GM23338 (cell line): ENCODE results near the gene GARS1. TPM values are rescaled to one million over a fixed set of nuclear protein-coding genes. Genes with fewer than 3 reads are reported as not detected.

Experiments used
- ATAC-seq: fragments of 200-7000 bp; cut with Tn5 transposase; 3 replicates; pipeline ENCODE4 v1.9.1; 2020
- DNase-seq: peaks from one replicate; pipeline ENCODE4 v3.0.0-alpha.2; 2015; ENCODE audit warnings: low spot score
- H2AFZ ChIP-seq: fragments of 200-600 bp; sonication (generic); 2 replicates; pipeline ENCODE4 v1.8.0; 2016; ENCODE audit warnings: antibody characterized with exemption, mild to moderate bottlenecking, moderate library complexity
- H3F3A ChIP-seq: fragments of 200-600 bp; sonication (generic); replicated peaks from 2 replicates; pipeline ENCODE4 v1.8.0; 2017; ENCODE audit warnings: antibody characterized with exemption, mixed run types, low read depth
- H3K27ac ChIP-seq: fragments of 200-600 bp; sonication (generic); 2 replicates; pipeline ENCODE4 v1.6.1; 2016; ENCODE audit warnings: low read depth
- H3K27me3 ChIP-seq: fragments of 200-600 bp; sonication (generic); 2 replicates; pipeline ENCODE4 v1.8.0; 2016; ENCODE audit warnings: mild to moderate bottlenecking, mixed run types, moderate library complexity; ENCODE audit not compliant: insufficient read depth
- H3K36me3 ChIP-seq: fragments of 200-600 bp; sonication (generic); 2 replicates; pipeline ENCODE4 v1.8.0; 2016; ENCODE audit warnings: mild to moderate bottlenecking; ENCODE audit not compliant: insufficient read depth
- H3K4me1 ChIP-seq: fragments of 200-600 bp; sonication (generic); 2 replicates; pipeline ENCODE4 v1.8.0; 2016; ENCODE audit warnings: mild to moderate bottlenecking, moderate library complexity; ENCODE audit not compliant: insufficient read depth
- H3K4me2 ChIP-seq: fragments of 200-600 bp; sonication (generic); 2 replicates; pipeline ENCODE4 v1.7.1; 2017; ENCODE audit warnings: mixed run types
- H3K4me3 ChIP-seq: fragments of 200-600 bp; sonication (generic); 2 replicates; pipeline ENCODE4 v1.6.1; 2016; ENCODE audit warnings: mixed run types
- H3K79me2 ChIP-seq: fragments of 200-600 bp; sonication (generic); replicated peaks from 2 replicates; pipeline ENCODE4 v1.8.0; 2017; ENCODE audit warnings: mild to moderate bottlenecking; ENCODE audit not compliant: insufficient read depth
- H3K9me2 ChIP-seq: fragments of 200-600 bp; sonication (generic); 2 replicates; pipeline ENCODE4 v1.8.0; 2017; ENCODE audit not compliant: insufficient read depth
- H4K20me1 ChIP-seq: fragments of 200-600 bp; sonication (generic); replicated peaks from 2 replicates; pipeline ENCODE4 v1.8.0; 2017; ENCODE audit warnings: mild to moderate bottlenecking; ENCODE audit not compliant: insufficient read depth
- H3K27ac Mint-ChIP-seq: 2 replicates; pipeline ENCODE4 v1.8.0; 2020; ENCODE audit warnings: inconsistent platforms, mild to moderate bottlenecking, moderate library complexity, mixed read lengths
- H3K27me3 Mint-ChIP-seq: 3 replicates; pipeline ENCODE4 v1.8.0; 2022; ENCODE audit warnings: low read depth, mild to moderate bottlenecking, moderate library complexity, mixed read lengths, inconsistent platforms; ENCODE audit not compliant: insufficient read depth, poor library complexity
- H3K36me3 Mint-ChIP-seq: 3 replicates; pipeline ENCODE4 v1.8.0; 2021; ENCODE audit warnings: low read depth, mild to moderate bottlenecking, inconsistent platforms, moderate library complexity, mixed read lengths
- H3K4me1 Mint-ChIP-seq: 3 replicates; pipeline ENCODE4 v1.8.0; 2020; ENCODE audit warnings: mild to moderate bottlenecking, inconsistent platforms, mixed read lengths
- H3K4me3 Mint-ChIP-seq: 3 replicates; pipeline ENCODE4 v1.8.0; 2021; ENCODE audit warnings: moderate library complexity, mild to moderate bottlenecking, inconsistent platforms, mixed read lengths
- H3K9me3 Mint-ChIP-seq: 3 replicates; pipeline ENCODE4 v1.8.0; 2020; ENCODE audit warnings: moderate library complexity, mild to moderate bottlenecking, inconsistent platforms, mixed read lengths
- CREB1 ChIP-seq: fragments of 250-450 bp; sonication (Bioruptor Pico); IDR thresholded peaks from 2 replicates; pipeline ENCODE4 v1.5.0; 2020; ENCODE audit warnings: low read depth, mild to moderate bottlenecking, moderate library complexity
- EZH2 ChIP-seq: fragments of 200-600 bp; sonication (generic); IDR thresholded peaks from one replicate; pipeline ENCODE4 v1.8.0; 2017; ENCODE audit warnings: antibody characterized with exemption, mild to moderate bottlenecking, low read depth; ENCODE audit not compliant: unreplicated experiment
- EZH2phosphoT487 ChIP-seq: fragments of 200-600 bp; sonication (generic); IDR thresholded peaks from one replicate; pipeline ENCODE4 v1.8.1; 2018; ENCODE audit warnings: antibody characterized with exemption; ENCODE audit not compliant: unreplicated experiment
- JUNB ChIP-seq: IDR thresholded peaks from one replicate; pipeline ENCODE4 v1.6.1; 2016; ENCODE audit warnings: antibody characterized with exemption; ENCODE audit not compliant: unreplicated experiment
- NANOG ChIP-seq: IDR thresholded peaks from 2 replicates; pipeline ENCODE4 v1.6.1; 2016; ENCODE audit warnings: antibody characterized with exemption, borderline replicate concordance
- POLR2AphosphoS5 ChIP-seq: IDR thresholded peaks from 2 replicates; pipeline ENCODE4 v1.6.1; 2016; ENCODE audit warnings: antibody characterized with exemption, low read depth
- STAT1 ChIP-seq: IDR thresholded peaks from one replicate; pipeline ENCODE4 v1.6.1; 2016; ENCODE audit warnings: antibody characterized with exemption; ENCODE audit not compliant: unreplicated experiment
- ZNF114 ChIP-seq: fragments of 250-450 bp; sonication (Bioruptor Pico); IDR thresholded peaks from 2 replicates; pipeline ENCODE4 v1.5.0; 2020; ENCODE audit warnings: mild to moderate bottlenecking, moderate library complexity
- ZNF331 ChIP-seq: fragments of 250-450 bp; sonication (Bioruptor Pico); IDR thresholded peaks from 2 replicates; pipeline ENCODE4 v1.5.0; 2020; ENCODE audit warnings: low read depth, mild to moderate bottlenecking, moderate library complexity
- polyA plus RNA-seq: library from polyadenylated mRNA; unstranded; fragments of >200 nt; fragmentation: Nextera tagmentation; extraction: Ambion mirVana; gene quantifications from 2 replicates; pipeline ENCODE4 v1.2.1, GENCODE V29; 2016
- total RNA-seq: library from RNA; depleted of rRNA; stranded (reverse); fragments of >200 nt; shearing (Covaris generic); gene quantifications from 2 replicates; pipeline ENCODE4 v1.2.3, GENCODE V29; 2014
- TF ChIP-seq, protein P1 (sequence below): IDR thresholded peaks from 2 replicates; pipeline ENCODE4 v1.6.1; 2016; ENCODE audit warnings: antibody characterized with exemption
- TF ChIP-seq, protein P2 (sequence below), 2 experiments: fragments of 200-600 bp in 1 of 2; sonication (generic) in 1 of 2; conservative IDR thresholded peaks; 2 replicates each; pipeline versions ENCODE4 v1.5.1 to v1.6.1; 2016 to 2017; ENCODE audit warnings: antibody characterized with exemption in 2 of 2, low read depth in 2 of 2, mild to moderate bottlenecking in 2 of 2, moderate library complexity in 1 of 2
- TF ChIP-seq, protein P3 (sequence below): fragments of 250-450 bp; sonication (Bioruptor Pico); IDR thresholded peaks from 2 replicates; pipeline ENCODE4 v1.5.0; 2020; ENCODE audit warnings: mild to moderate bottlenecking, moderate library complexity

GARS1 gene
- total and polyA plus RNA-seq, 2 experiments from 2014 or later: 207 to 241 TPM

DNA sequence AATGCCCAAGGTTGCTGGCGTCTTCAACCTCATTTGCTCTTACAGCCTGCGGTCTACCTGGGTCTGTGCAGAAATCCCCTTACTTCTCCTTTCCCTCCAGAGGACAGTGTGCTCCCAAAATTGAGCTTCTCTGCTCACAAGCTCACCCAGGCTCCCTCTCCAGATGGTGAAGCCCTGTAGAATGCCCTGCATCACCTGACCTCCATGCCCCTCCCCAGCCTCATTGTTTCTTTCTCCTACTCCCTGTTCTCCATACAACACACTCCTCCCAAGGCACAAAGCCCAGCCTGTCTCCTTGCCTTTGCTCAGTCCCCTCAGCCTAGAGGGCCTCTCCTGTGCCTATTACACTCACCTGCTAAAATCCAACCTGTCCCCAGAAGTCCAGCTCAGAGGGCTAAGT, 84.1 kb downstream of the GARS1 start:
- H3K27ac ChIP-seq: no peak overlapping the region
- H3K4me3 ChIP-seq: no peak overlapping the region
- no peak overlapping the region for H3K4me2 ChIP-seq
- Mint-ChIP-seq H3K36me3 (no peaks in the 10 kb centered on the region; the same call in 2 of the 3 replicates), H3K4me1 (peaks cover 36% of the 10 kb centered on the region), H3K9me3 (no peaks in the 10 kb centered on the region), H3K4me3 (no peak overlapping the region), H3K27me3 (peaks cover 30% of the 10 kb centered on the region), H3K27ac (no peak overlapping the region)
- no peaks in the 10 kb centered on the region for H3K79me2 ChIP-seq
- H3F3A ChIP-seq: no peaks in the 10 kb centered on the region
- H3K9me2 ChIP-seq: no peaks in the 10 kb centered on the region
- no peaks in the 10 kb centered on the region for H4K20me1 ChIP-seq
- TF ChIP-seq ZNF114 (no peak), NANOG (no peak), EZH2phosphoT487 (no peak), POLR2AphosphoS5 (no peak), CREB1 (CRISPR knock-in tag) (no peak), ZNF331 (CRISPR knock-in tag) (no peak), EZH2 (no peak), STAT1 (no peak), JUNB (no peak)
- TF ChIP-seq, protein P1, sequence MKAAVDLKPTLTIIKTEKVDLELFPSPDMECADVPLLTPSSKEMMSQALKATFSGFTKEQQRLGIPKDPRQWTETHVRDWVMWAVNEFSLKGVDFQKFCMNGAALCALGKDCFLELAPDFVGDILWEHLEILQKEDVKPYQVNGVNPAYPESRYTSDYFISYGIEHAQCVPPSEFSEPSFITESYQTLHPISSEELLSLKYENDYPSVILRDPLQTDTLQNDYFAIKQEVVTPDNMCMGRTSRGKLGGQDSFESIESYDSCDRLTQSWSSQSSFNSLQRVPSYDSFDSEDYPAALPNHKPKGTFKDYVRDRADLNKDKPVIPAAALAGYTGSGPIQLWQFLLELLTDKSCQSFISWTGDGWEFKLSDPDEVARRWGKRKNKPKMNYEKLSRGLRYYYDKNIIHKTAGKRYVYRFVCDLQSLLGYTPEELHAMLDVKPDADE: no peak
- TF ChIP-seq, protein P2, sequence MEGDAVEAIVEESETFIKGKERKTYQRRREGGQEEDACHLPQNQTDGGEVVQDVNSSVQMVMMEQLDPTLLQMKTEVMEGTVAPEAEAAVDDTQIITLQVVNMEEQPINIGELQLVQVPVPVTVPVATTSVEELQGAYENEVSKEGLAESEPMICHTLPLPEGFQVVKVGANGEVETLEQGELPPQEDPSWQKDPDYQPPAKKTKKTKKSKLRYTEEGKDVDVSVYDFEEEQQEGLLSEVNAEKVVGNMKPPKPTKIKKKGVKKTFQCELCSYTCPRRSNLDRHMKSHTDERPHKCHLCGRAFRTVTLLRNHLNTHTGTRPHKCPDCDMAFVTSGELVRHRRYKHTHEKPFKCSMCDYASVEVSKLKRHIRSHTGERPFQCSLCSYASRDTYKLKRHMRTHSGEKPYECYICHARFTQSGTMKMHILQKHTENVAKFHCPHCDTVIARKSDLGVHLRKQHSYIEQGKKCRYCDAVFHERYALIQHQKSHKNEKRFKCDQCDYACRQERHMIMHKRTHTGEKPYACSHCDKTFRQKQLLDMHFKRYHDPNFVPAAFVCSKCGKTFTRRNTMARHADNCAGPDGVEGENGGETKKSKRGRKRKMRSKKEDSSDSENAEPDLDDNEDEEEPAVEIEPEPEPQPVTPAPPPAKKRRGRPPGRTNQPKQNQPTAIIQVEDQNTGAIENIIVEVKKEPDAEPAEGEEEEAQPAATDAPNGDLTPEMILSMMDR (conservative IDR thresholded peaks at IDR 0.05; ENCODE audit: low read depth in 2 of 2): no peak
- TF ChIP-seq, protein P3, sequence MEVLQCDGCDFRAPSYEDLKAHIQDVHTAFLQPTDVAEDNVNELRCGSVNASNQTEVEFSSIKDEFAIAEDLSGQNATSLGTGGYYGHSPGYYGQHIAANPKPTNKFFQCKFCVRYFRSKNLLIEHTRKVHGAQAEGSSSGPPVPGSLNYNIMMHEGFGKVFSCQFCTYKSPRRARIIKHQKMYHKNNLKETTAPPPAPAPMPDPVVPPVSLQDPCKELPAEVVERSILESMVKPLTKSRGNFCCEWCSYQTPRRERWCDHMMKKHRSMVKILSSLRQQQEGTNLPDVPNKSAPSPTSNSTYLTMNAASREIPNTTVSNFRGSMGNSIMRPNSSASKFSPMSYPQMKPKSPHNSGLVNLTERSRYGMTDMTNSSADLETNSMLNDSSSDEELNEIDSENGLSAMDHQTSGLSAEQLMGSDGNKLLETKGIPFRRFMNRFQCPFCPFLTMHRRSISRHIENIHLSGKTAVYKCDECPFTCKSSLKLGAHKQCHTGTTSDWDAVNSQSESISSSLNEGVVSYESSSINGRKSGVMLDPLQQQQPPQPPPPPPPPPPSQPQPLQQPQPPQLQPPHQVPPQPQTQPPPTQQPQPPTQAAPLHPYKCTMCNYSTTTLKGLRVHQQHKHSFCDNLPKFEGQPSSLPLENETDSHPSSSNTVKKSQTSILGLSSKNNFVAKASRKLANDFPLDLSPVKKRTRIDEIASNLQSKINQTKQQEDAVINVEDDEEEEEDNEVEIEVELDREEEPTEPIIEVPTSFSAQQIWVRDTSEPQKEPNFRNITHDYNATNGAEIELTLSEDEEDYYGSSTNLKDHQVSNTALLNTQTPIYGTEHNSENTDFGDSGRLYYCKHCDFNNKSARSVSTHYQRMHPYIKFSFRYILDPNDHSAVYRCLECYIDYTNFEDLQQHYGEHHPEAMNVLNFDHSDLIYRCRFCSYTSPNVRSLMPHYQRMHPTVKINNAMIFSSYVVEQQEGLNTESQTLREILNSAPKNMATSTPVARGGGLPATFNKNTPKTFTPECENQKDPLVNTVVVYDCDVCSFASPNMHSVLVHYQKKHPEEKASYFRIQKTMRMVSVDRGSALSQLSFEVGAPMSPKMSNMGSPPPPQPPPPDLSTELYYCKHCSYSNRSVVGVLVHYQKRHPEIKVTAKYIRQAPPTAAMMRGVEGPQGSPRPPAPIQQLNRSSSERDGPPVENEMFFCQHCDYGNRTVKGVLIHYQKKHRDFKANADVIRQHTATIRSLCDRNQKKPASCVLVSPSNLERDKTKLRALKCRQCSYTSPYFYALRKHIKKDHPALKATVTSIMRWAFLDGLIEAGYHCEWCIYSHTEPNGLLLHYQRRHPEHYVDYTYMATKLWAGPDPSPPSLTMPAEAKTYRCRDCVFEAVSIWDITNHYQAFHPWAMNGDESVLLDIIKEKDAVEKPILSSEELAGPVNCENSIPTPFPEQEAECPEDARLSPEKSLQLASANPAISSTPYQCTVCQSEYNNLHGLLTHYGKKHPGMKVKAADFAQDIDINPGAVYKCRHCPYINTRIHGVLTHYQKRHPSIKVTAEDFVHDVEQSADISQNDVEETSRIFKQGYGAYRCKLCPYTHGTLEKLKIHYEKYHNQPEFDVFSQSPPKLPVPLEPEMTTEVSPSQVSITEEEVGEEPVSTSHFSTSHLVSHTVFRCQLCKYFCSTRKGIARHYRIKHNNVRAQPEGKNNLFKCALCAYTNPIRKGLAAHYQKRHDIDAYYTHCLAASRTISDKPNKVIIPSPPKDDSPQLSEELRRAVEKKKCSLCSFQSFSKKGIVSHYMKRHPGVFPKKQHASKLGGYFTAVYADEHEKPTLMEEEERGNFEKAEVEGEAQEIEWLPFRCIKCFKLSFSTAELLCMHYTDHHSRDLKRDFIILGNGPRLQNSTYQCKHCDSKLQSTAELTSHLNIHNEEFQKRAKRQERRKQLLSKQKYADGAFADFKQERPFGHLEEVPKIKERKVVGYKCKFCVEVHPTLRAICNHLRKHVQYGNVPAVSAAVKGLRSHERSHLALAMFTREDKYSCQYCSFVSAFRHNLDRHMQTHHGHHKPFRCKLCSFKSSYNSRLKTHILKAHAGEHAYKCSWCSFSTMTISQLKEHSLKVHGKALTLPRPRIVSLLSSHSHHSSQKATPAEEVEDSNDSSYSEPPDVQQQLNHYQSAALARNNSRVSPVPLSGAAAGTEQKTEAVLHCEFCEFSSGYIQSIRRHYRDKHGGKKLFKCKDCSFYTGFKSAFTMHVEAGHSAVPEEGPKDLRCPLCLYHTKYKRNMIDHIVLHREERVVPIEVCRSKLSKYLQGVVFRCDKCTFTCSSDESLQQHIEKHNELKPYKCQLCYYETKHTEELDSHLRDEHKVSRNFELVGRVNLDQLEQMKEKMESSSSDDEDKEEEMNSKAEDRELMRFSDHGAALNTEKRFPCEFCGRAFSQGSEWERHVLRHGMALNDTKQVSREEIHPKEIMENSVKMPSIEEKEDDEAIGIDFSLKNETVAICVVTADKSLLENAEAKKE (CRISPR knock-in tag): no peak
- H2AFZ ChIP-seq: no peak overlapping the region
- DNase-seq: no peak
- peaks cover 9% of the 10 kb centered on the region; the same call in 1 of the 2 replicates for H3K4me1 ChIP-seq
- H3K27me3 ChIP-seq: peaks cover 54% of the 10 kb centered on the region
- no peaks in the 10 kb centered on the region for H3K36me3 ChIP-seq
- ATAC-seq: peak; percentile 3; the same call in 2 of the 3 replicates
